ENCODE measurements around the gene KRTAP1-3. TPM values are rescaled to one million over a fixed set of nuclear protein-coding genes. Genes with fewer than 3 reads are reported as not detected.

Gene KRTAP1-3
- polyA plus RNA-seq, 1 donor (not counting 4 experiments of a cell fraction or from before 2014, with no cell fraction given) = not detected

DNA sequence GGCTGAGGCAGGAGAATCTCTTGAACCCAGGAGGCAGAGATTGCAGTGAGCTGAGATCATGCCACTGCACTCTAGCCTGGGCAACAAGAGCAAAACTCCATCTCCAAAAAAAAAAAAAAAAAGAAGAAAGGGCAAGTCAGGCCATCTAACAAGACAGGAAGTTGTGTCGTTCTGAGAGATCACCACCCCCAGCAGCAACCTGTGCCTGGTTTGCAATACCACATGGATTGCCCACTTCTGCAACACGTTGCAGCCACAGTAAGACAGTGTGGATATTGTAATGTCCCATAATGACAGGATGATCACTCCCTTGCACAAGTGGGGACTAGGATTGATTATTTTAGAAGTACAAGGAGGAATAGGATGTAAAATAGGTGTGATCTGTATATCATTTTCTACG lies 34.4 kb upstream of the KRTAP1-3 start:
- Histone ChIP-seq H3K9me1 (ENCODE audit: control insufficient read depth, extremely low read depth, insufficient read depth, low read length) (no peaks in the 10 kb centered on the region), H3K27me3 (ENCODE audit: control insufficient read depth, extremely low read depth, insufficient read depth, low read length) (no peaks in the 10 kb centered on the region), H3K4me3 (ENCODE audit: control insufficient read depth in 2 of 3, extremely low read depth in 1 of 3, insufficient read depth in 2 of 3, low read depth in 1 of 3, low read length in 3 of 3) (no peak overlapping the region), H2AFZ (ENCODE audit: control insufficient read depth, low read length) (no peak overlapping the region), H3K4me1 (ENCODE audit: control insufficient read depth, extremely low read depth, insufficient read depth, low read length) (peaks cover 14% of the 10 kb centered on the region), H3K9me3 (ENCODE audit: control insufficient read depth, low read depth, low read length) (no peaks in the 10 kb centered on the region), H3K27ac (ENCODE audit: control insufficient read depth, insufficient read depth, low read length) (no peak overlapping the region), H3K79me2 (ENCODE audit: control insufficient read depth, insufficient read depth, low read length) (no peaks in the 10 kb centered on the region), H3K4me2 (ENCODE audit: control insufficient read depth, extremely low read depth, insufficient read depth, low read depth, low read length) (no peak overlapping the region), H4K20me1 (ENCODE audit: control insufficient read depth, extremely low read depth, insufficient read depth, low read length) (no peaks in the 10 kb centered on the region), H3K9ac (ENCODE audit: control insufficient read depth, extremely low read depth, insufficient read depth, low read length) (no peak overlapping the region), H3K36me3 (ENCODE audit: control insufficient read depth in 2 of 2, extremely low read depth in 1 of 2, insufficient read depth in 2 of 2, low read length in 2 of 2) (no peaks in the 10 kb centered on the region)
- FAIRE-seq (no peak), DNase-seq (ENCODE audit: low read depth, low spot score) (no peak)
- dilution Hi-C loops (cut with MboI; ENCODE audit: extremely low pct_ligation_motif_present, low sequenced_read_pairs) = no loop called here
- TF ChIP-seq, protein P1, sequence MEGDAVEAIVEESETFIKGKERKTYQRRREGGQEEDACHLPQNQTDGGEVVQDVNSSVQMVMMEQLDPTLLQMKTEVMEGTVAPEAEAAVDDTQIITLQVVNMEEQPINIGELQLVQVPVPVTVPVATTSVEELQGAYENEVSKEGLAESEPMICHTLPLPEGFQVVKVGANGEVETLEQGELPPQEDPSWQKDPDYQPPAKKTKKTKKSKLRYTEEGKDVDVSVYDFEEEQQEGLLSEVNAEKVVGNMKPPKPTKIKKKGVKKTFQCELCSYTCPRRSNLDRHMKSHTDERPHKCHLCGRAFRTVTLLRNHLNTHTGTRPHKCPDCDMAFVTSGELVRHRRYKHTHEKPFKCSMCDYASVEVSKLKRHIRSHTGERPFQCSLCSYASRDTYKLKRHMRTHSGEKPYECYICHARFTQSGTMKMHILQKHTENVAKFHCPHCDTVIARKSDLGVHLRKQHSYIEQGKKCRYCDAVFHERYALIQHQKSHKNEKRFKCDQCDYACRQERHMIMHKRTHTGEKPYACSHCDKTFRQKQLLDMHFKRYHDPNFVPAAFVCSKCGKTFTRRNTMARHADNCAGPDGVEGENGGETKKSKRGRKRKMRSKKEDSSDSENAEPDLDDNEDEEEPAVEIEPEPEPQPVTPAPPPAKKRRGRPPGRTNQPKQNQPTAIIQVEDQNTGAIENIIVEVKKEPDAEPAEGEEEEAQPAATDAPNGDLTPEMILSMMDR (optimal IDR thresholded peaks at IDR 0.05 in 1 of 3, IDR thresholded peaks at IDR 0.05 in 1 of 3, conservative IDR thresholded peaks at IDR 0.05 in 1 of 3; ENCODE audit: extremely low read depth in 1 of 3, insufficient read depth in 2 of 3, low read length in 3 of 3) = no peak
- no peak for TF ChIP-seq EZH2 (IDR thresholded peaks at IDR 0.05; ENCODE audit: low read length)

DNA sequence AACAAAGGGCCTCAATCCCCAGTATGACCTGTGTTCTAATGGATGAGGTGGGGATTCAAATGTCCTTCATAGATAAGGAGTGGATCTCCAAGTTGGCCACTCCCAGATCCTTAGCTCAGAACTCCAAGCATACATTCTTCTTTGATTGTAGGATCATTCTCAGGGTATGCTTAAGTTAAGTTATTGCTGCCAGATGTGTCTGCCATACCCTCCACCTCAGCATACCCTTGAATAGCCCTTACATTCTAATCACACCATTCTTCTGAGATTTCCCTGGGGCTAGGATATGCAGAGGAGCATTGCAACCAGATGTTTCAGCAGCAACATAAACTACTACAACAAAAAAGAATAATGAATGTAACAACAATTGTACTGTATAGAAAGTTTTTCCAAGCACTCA lies 32.6 kb upstream of the KRTAP1-3 start:
- H4K20me1 ChIP-seq (ENCODE audit: control insufficient read depth, extremely low read depth, insufficient read depth, low read length) = no peaks in the 10 kb centered on the region
- no peak overlapping the region for H3K4me2 ChIP-seq (ENCODE audit: control insufficient read depth, extremely low read depth, insufficient read depth, low read depth, low read length)
- no peak overlapping the region for H3K9ac ChIP-seq (ENCODE audit: control insufficient read depth, extremely low read depth, insufficient read depth, low read length)
- no peak overlapping the region for H2AFZ ChIP-seq (ENCODE audit: control insufficient read depth, low read length)
- no peaks in the 10 kb centered on the region for H3K9me3 ChIP-seq (ENCODE audit: control insufficient read depth, low read depth, low read length)
- DNase-seq (ENCODE audit: low read depth, low spot score) (no peak), FAIRE-seq (peak; percentile 51)
- no peak overlapping the region for H3K4me3 ChIP-seq (ENCODE audit: control insufficient read depth in 2 of 3, extremely low read depth in 1 of 3, insufficient read depth in 2 of 3, low read depth in 1 of 3, low read length in 3 of 3)
- H3K79me2 ChIP-seq (ENCODE audit: control insufficient read depth, insufficient read depth, low read length) = no peaks in the 10 kb centered on the region
- no peaks in the 10 kb centered on the region for H3K36me3 ChIP-seq (ENCODE audit: control insufficient read depth in 2 of 2, extremely low read depth in 1 of 2, insufficient read depth in 2 of 2, low read length in 2 of 2)
- no peaks in the 10 kb centered on the region for H3K9me1 ChIP-seq (ENCODE audit: control insufficient read depth, extremely low read depth, insufficient read depth, low read length)
- no peaks in the 10 kb centered on the region for H3K27me3 ChIP-seq (ENCODE audit: control insufficient read depth, extremely low read depth, insufficient read depth, low read length)
- dilution Hi-C loops (cut with MboI; ENCODE audit: extremely low pct_ligation_motif_present, low sequenced_read_pairs) = no loop called here
- TF ChIP-seq, protein P1 (optimal IDR thresholded peaks at IDR 0.05 in 1 of 3, IDR thresholded peaks at IDR 0.05 in 1 of 3, conservative IDR thresholded peaks at IDR 0.05 in 1 of 3; ENCODE audit: extremely low read depth in 1 of 3, insufficient read depth in 2 of 3, low read length in 3 of 3) = no peak
- TF ChIP-seq EZH2 (IDR thresholded peaks at IDR 0.05; ENCODE audit: low read length) = no peak
- peaks cover 18% of the 10 kb centered on the region for H3K4me1 ChIP-seq (ENCODE audit: control insufficient read depth, extremely low read depth, insufficient read depth, low read length)
- no peak overlapping the region for H3K27ac ChIP-seq (ENCODE audit: control insufficient read depth, insufficient read depth, low read length)

Data from keratinocyte (primary cell).